Measurements from ENCODE around the gene CA5B.
A peak's percentile ranks its signal among the peaks of the same experiment; 100 is the strongest.
"Not testable (repeated sequence)": the region's sequence is repeated elsewhere in the genome, so short reads cannot be mapped to it uniquely, and the experiment has no call there.

Gene CA5B

DNA sequence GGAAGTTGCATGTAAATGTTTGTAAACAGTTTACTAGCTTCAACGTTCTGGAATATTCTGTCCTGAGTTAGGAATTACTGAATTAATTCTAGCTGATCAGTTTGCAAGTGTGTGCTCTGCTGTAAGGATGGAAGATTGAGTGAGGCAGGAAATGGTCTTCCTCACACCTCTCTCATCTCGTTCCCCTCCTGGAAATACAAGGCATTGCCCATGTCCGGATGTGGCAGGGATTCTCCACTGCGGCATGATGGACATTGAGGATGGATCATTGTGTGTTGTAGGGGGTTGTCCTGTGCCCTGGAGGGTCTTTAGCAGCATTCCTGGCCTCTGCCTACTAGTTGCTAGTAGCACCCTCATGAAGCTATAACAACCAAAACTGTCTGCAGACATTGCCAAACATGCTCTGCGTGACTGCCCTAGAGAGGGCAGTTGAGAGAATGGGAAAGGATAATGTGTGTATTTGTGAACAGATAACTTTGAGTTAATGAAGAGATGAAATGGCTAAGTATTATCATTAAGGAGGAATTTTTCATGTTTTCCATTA, 12.6 kb downstream of the CA5B start:
- TF ChIP-seq, protein P1, sequence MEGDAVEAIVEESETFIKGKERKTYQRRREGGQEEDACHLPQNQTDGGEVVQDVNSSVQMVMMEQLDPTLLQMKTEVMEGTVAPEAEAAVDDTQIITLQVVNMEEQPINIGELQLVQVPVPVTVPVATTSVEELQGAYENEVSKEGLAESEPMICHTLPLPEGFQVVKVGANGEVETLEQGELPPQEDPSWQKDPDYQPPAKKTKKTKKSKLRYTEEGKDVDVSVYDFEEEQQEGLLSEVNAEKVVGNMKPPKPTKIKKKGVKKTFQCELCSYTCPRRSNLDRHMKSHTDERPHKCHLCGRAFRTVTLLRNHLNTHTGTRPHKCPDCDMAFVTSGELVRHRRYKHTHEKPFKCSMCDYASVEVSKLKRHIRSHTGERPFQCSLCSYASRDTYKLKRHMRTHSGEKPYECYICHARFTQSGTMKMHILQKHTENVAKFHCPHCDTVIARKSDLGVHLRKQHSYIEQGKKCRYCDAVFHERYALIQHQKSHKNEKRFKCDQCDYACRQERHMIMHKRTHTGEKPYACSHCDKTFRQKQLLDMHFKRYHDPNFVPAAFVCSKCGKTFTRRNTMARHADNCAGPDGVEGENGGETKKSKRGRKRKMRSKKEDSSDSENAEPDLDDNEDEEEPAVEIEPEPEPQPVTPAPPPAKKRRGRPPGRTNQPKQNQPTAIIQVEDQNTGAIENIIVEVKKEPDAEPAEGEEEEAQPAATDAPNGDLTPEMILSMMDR (conservative IDR thresholded peaks at IDR 0.05; ENCODE audit: low read length), result no peak
- DNase-seq (ENCODE audit: low read depth), result no peak
- H3K4me3 ChIP-seq (ENCODE audit: low read length), result no peak overlapping the region

DNA sequence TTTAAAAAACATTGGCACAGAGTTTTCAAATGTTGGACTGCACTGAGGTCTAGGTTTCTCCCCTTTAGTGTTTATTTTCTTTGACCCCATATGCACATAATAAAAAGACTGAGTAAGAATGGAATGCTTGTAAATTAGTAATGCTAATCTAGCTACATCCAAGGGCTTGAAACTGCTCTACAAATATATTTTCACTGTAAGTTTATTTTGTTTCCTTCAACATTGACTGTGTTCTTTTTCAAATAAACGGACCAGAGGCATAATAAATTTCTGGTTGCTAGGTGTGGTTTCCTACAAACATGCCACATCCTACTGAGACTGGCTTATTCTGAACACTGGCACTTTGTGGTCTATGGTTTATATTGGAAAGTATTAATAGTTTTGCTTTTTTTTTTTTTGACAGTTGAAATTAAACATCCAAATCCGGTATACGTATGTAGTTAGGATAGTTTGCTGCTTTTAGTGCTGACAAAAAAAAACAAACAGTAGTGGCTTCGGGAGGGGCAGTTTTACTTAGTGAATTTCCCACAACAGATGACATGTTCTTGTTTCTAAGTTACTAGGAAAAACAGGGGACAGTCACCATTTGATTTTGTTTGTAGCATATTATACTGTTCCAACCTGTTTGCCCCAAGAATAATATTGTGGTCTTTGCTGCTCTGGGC, 13.2 kb downstream of the CA5B start:
- peak; percentile 60 for DNase-seq (ENCODE audit: low read depth)
- TF ChIP-seq, protein P1 (conservative IDR thresholded peaks at IDR 0.05; ENCODE audit: low read length), result no peak
- H3K4me3 ChIP-seq (ENCODE audit: low read length), result no peak overlapping the region

DNA sequence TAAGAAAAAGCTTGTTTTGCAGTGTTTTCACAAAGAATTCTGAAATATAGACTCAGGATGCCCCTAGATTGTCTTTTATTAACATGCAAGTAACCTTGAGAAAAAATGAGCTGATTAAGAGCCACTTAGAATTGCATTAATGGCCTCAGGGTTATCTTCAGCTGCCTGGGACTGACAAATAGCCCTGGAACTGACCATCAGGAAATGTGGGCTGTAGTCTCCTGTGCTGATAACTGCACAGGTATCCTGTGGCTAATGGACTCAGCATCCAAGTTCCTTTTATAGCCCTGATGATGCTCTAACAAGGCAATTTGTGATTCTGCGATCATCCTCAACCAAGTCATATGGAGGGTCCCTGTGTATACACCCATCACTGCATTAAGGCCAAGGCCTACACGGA, 17.0 kb downstream of the CA5B start:
- H3K4me3 ChIP-seq (ENCODE audit: low read length), result no peak overlapping the region
- DNase-seq (ENCODE audit: low read depth), result no peak
- TF ChIP-seq, protein P1 (conservative IDR thresholded peaks at IDR 0.05; ENCODE audit: low read length), result no peak

DNA sequence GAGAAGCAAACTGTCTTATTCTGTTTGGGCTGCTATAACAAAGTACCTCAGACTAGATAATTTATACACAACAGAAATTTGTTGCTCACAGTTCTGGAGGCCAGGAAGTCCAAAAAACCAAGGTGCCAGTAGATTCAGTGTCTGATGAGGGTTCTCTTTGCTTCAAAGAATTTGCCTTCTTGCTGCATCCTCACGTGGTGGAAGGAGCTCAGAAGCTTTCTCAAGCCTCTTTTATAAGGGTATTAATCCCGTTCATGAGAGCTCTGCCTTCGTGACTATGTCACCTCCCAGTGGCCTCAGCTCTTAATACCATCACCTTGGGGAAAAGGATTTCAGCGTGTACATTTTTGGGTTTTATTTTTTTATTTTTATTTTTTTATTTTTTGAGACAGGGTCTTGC, 20.1 kb downstream of the CA5B start:
- no peak for DNase-seq (ENCODE audit: low read depth)
- H3K4me3 ChIP-seq (ENCODE audit: low read length), result no peak overlapping the region
- TF ChIP-seq, protein P1 (conservative IDR thresholded peaks at IDR 0.05; ENCODE audit: low read length), result no peak

DNA sequence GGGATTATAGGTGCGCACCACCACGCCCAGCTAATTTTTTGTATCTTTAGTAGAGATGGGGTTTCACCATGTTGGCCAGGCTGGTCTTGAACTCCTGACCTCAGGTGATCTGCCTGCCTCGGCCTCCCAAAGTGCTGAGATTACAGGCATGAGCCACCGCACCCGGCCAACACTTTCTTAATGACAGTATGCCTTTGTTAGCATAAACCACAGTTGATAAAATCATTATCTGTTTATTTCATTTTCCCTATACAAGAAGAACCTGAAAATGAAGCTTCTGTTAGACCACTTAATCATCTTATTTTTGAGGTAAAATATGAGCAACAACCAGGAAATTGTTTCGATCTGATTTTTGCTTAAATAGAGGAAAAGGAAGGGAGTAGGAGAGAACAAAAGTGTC, 21.8 kb downstream of the CA5B start:
- H3K4me3 ChIP-seq (ENCODE audit: low read length); DNase-seq (ENCODE audit: low read depth): not testable (repeated sequence)

DNA sequence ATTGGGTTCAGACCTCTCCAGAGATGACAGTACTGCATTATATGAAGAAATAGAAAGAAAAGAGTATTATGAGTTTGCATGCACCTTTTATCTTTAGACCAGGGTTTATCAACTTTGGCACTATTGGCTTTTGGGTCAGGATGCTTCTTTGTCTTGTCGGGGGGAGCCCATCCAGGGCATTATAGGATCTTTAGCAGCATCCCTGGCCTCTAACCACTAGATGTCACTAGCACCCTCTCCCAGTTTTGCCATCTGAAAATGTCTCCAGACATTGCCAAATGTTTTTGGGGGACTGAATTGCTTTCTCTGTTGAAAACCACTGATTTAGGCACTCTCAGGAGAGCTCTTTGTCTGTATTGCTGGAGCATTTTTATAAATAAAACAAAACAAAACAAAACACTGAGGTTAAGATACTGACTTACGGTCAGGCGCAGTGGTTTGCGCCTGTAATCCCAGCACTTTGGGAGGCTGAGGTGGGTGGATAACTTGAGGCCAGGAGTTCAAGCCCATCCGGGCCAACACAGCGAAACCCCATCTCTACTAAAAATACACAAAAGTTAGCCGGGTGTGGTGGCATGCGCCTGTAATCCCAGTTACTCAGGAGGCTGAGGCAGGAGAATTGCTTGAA, 23.6 kb downstream of the CA5B start:
- no peak overlapping the region for H3K4me3 ChIP-seq (ENCODE audit: low read length)
- TF ChIP-seq, protein P1 (conservative IDR thresholded peaks at IDR 0.05; ENCODE audit: low read length), result peak; percentile 74
- DNase-seq (ENCODE audit: low read depth), result peak; percentile 31

DNA sequence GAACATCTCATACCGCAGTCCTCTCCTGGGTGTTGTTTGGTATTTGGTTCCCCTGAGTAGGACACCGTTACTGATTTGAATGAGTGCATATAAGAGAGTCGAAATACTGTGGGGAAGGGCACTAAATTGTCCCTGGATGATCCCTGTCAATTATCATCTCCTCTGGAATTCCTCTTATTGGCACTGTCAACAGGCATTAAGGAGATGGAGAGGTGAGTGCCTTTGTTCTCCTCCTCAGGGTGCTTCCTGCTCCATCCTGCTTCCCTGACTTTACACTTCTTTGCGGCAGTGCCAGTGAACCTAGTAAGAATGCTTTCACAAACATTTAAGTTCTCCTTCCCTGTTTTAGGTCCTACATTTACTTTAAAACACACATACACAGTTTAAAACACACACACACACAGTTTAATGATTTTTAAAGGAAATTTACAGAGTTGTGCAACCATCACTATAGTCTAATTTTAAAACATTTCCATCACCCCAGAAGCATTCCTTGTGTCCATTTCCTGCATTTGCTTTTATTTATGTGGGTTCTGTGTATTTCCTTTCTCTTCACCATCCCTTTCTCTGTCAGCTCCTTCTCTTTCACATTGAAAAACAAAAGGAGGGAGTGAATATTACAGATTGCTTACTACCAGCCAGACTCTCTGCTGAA, 31.4 kb downstream of the CA5B start:
- H3K4me3 ChIP-seq (ENCODE audit: low read length), result no peak overlapping the region
- TF ChIP-seq, protein P1 (conservative IDR thresholded peaks at IDR 0.05; ENCODE audit: low read length), result no peak
- peak; percentile 39 for DNase-seq (ENCODE audit: low read depth)

Measured in AG10803 (cell line).